Nephron progenitor cell (in vitro differentiated cells): ENCODE results near the gene RPS25.
"Not testable (repeated sequence)": the region's sequence is repeated elsewhere in the genome, so short reads cannot be mapped to it uniquely, and the experiment has no call there.

Experiments
- DNase-seq: peaks from one replicate; pipeline ENCODE4 v3.0.0; 2021
- H3K27ac Mint-ChIP-seq: 2 replicates; pipeline ENCODE4 v1.8.0; 2021; ENCODE audit warnings: mild to moderate bottlenecking, moderate library complexity, mixed read lengths
- H3K27me3 Mint-ChIP-seq: 2 replicates; pipeline ENCODE4 v1.8.0; 2021; ENCODE audit warnings: mild to moderate bottlenecking, low read depth, mixed read lengths; ENCODE audit not compliant: poor library complexity
- H3K36me3 Mint-ChIP-seq: 2 replicates; pipeline ENCODE4 v1.8.0; 2021; ENCODE audit warnings: low read depth, mixed read lengths
- H3K4me1 Mint-ChIP-seq: 2 replicates; pipeline ENCODE4 v1.8.0; 2021; ENCODE audit warnings: mixed read lengths
- H3K4me3 Mint-ChIP-seq: 2 replicates; pipeline ENCODE4 v1.8.0; 2021; ENCODE audit warnings: mild to moderate bottlenecking, moderate library complexity, mixed read lengths
- H3K9me3 Mint-ChIP-seq: 2 replicates; pipeline ENCODE4 v1.8.0; 2021; ENCODE audit warnings: mild to moderate bottlenecking, moderate library complexity, mixed read lengths
- CTCF ChIP-seq: fragments of 200-600 bp; sonication (generic); IDR thresholded peaks from 2 replicates; pipeline ENCODE4 v1.5.0; 2021; ENCODE audit warnings: antibody characterized with exemption

The RPS25 gene

DNA sequence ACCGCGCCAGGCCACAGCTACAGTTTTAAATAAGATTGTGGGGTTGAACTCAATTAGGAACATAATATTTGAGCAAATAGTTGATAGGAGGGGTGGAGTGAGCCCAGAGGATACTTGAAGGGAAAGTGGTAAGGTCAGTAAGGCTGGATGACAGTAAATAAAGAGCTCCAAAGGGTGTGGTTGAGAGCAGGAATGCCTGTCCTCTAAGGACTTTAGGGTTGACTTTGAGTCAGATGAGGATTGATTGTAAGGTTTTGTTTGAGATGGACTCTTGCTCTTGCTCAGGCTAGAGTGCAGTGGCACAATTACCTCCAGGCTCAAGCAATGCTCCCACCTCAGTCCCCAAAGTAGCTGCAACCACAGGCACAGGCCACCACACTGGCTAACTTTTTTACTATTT is 44.2 kb downstream of the RPS25 start:
- peaks cover 29% of the 10 kb centered on the region for H3K27me3 Mint-ChIP-seq
- no peak overlapping the region for H3K4me3 Mint-ChIP-seq
- peaks cover 11% of the 10 kb centered on the region for H3K4me1 Mint-ChIP-seq
- peaks cover 12% of the 10 kb centered on the region for H3K9me3 Mint-ChIP-seq
- no peaks in the 10 kb centered on the region for H3K36me3 Mint-ChIP-seq
- DNase-seq, result no peak
- no peak overlapping the region for H3K27ac Mint-ChIP-seq
- no peak for TF ChIP-seq CTCF

DNA sequence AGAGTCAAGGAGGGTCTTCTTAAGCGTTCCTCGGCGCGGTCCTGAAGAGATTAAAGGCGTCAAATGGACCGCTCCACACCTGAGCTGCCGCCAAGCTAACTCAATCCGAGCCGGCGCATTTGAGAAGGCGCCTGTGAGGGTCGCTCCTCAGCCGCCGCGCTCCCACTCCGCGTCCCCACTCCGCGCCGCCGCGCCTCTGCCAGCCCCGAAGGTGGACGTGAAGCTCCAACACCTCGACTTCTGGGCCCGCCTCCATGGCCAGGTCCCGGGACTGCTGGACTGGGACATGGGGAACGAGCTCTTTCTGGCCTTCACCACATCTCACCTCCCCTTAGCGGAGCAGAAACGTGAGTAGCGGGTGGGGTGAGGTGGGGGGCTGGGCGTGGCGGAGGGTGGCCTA is 46.5 kb downstream of the RPS25 start, which contains the start of gene FOXR1:
Gene FOXR1 (plus strand): TSS at position 116 of the 400 bp plus-strand sequence. CDS start 171 bp downstream, at position 287.
- Mint-ChIP-seq H3K27ac (no peak within 1 kb of the TSS), H3K4me1 (no peaks in the 10 kb centered on the region), H3K27me3 (peaks cover 29% of the 10 kb centered on the region), H3K36me3 (no peaks in the 10 kb centered on the region), H3K4me3 (no peak within 1 kb of the TSS), H3K9me3 (peaks cover 12% of the 10 kb centered on the region)
- DNase-seq, result no peak
- TF ChIP-seq CTCF, result no peak

DNA sequence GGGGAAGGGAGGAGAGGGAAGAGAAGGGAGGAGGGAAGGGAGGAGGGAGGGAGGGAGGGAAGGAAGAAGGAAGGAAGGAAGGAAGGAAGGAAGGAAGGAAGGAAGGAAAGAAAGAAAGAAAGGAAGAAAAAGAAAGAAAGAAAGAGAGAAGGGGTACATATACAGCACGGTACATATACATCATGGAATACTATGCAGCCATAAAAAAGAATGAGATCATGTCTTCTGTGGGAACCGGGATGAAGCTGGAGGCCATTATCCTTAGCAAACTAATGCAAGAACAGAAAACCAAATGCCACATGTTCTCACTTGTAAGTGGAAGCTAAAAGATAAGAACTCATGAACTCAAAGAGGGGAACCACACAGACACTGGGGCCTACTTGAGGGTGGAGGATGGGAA is 48.6 kb downstream of the RPS25 start:
- not testable (repeated sequence) for H3K4me3 Mint-ChIP-seq, H3K4me1 Mint-ChIP-seq, H3K36me3 Mint-ChIP-seq, H3K27ac Mint-ChIP-seq, DNase-seq
- Mint-ChIP-seq H3K27me3 (peaks cover 16% of the 10 kb centered on the region), H3K9me3 (peaks cover 12% of the 10 kb centered on the region)
